NCI-H1436 (cell line): ENCODE measurements around the gene MYRF.

Experiments used
- DNase-seq: peaks from one replicate; lab custom pipeline; 2025; lab: John Stamatoyannopoulos, UW

The MYRF gene

GRCh38 chr11:61820174-61820573, 67.7 kb downstream of the MYRF start:
- DNase-seq = no peak

GRCh38 chr11:61826930-61827570, 74.6 kb downstream of the MYRF start:
- no peak for DNase-seq

GRCh38 chr11:61827571-61828378, 75.3 kb downstream of the MYRF start, which contains the start of gene FADS2:
Gene FADS2 (plus strand): TSS chr11:61828300. CDS start chr11:61828391, 91 bp downstream.
- DNase-seq = peak; percentile 95

- DNase-seq = no peak
Measured at GRCh38 chr11:61828379-61828628, 75.9 kb downstream of the MYRF start.

- peak; percentile 51 for DNase-seq
Measured at GRCh38 chr11:61828629-61829407, 76.4 kb downstream of the MYRF start.

- DNase-seq = no peak
Measured at GRCh38 chr11:61829806-61830205, 77.4 kb downstream of the MYRF start.

- DNase-seq = no peak
Measured at GRCh38 chr11:61830237-61831105, 78.0 kb downstream of the MYRF start.

- DNase-seq = no peak
Measured at GRCh38 chr11:61832207-61832606, 79.8 kb downstream of the MYRF start.

- DNase-seq = peak; percentile 9
Measured at GRCh38 chr11:61832754-61833153, 80.3 kb downstream of the MYRF start.

GRCh38 chr11:61833471-61833870, 81.0 kb downstream of the MYRF start:
- DNase-seq = peak; percentile 66

- no peak for DNase-seq
Measured at GRCh38 chr11:61833926-61834277, 81.5 kb downstream of the MYRF start.

GRCh38 chr11:61834278-61835048, 82.0 kb downstream of the MYRF start:
- DNase-seq = peak; percentile 88

GRCh38 chr11:61836193-61836592, 83.8 kb downstream of the MYRF start:
- no peak for DNase-seq

GRCh38 chr11:61837411-61838005, 85.1 kb downstream of the MYRF start:
- DNase-seq = no peak
